Stimulated activated CD4-positive, alpha-beta T cell treated with anti-CD3 and anti-CD28 coated beads, Interleukin-15, amount 100 ng/mL, for 24 hours (primary cell): Measurements from ENCODE around the gene CAV1.

Source experiments
- DNase-seq: peaks from one replicate; pipeline ENCODE4 v3.0.0-alpha.2; 2020

The CAV1 gene

GRCh38 chr7:116560021-116560970 lies 35.5 kb downstream of the CAV1 start:
- no peak for DNase-seq

- DNase-seq, result no peak
Observed at GRCh38 chr7:116561697-116562483, 37.1 kb downstream of the CAV1 start.

- DNase-seq, result no peak
Observed at GRCh38 chr7:116562529-116563121, 37.8 kb downstream of the CAV1 start.

GRCh38 chr7:116565981-116566380 lies 41.1 kb downstream of the CAV1 start:
- no peak for DNase-seq

GRCh38 chr7:116566666-116567065 lies 41.8 kb downstream of the CAV1 start:
- no peak for DNase-seq

GRCh38 chr7:116569737-116570136 lies 44.9 kb downstream of the CAV1 start:
- no peak for DNase-seq

GRCh38 chr7:116570306-116570705 lies 45.5 kb downstream of the CAV1 start:
- DNase-seq, result no peak

GRCh38 chr7:116571037-116571436 lies 46.2 kb downstream of the CAV1 start:
- DNase-seq, result no peak

- no peak for DNase-seq
Observed at GRCh38 chr7:116571552-116571951, 46.7 kb downstream of the CAV1 start.

GRCh38 chr7:116572036-116572435 lies 47.2 kb downstream of the CAV1 start:
- no peak for DNase-seq

GRCh38 chr7:116573541-116573940 lies 48.7 kb downstream of the CAV1 start:
- DNase-seq, result no peak

- no peak for DNase-seq
Observed at GRCh38 chr7:116574025-116574822, 49.4 kb downstream of the CAV1 start.

- DNase-seq, result no peak
Observed at GRCh38 chr7:116575853-116576252, 51.0 kb downstream of the CAV1 start.

GRCh38 chr7:116576350-116577319 lies 51.8 kb downstream of the CAV1 start:
- DNase-seq, result peak; percentile 26

- DNase-seq, result peak; percentile 20
Observed at GRCh38 chr7:116577320-116577871, 52.6 kb downstream of the CAV1 start.

GRCh38 chr7:116578526-116578925 lies 53.7 kb downstream of the CAV1 start:
- no peak for DNase-seq

- DNase-seq, result no peak
Observed at GRCh38 chr7:116579322-116579721, 54.5 kb downstream of the CAV1 start.

GRCh38 chr7:116579835-116580234 lies 55.0 kb downstream of the CAV1 start:
- no peak for DNase-seq

- no peak for DNase-seq
Observed at GRCh38 chr7:116582164-116582732, 57.4 kb downstream of the CAV1 start.

- no peak for DNase-seq
Observed at GRCh38 chr7:116582806-116583444, 58.1 kb downstream of the CAV1 start.
